ENCODE data around the gene B9D2.

B9D2 gene

DNA sequence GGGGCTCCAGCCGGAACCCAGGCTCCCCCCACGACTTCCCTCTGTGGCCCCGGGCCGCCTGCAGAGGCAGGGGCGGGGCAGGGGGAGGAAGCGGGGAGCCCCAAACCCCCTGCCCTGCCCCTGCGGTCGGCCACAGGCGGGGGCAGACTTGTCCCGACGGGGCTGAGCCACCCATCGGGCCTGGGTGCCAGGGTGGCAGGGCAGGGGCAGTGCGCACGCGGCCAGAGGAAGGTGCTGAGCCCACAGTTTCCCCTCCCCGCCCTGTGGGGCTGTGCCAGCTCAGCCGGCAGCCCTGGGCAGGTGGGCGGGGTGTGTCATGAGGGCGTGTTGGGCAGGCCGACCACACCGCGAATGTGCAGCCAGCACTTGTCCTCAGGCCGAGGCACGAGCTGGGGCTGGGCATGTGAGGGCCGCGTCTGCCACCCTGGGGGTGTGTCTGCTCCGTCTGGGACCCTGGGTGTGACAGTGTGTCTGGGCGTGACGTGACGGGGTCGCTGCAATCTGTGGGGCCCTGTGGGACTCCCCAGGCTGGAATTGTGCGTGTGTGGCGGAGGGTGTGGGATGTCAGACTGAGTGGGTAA, 36.3 kb downstream of the B9D2 start:
- DNase-seq (ENCODE audit: low read depth in 3 of 3), result peak; percentile 62 to 86 (median 67)

GRCh38 chr19:41327076-41327575, 36.8 kb downstream of the B9D2 start:
- DNase-seq (ENCODE audit: low read depth in 3 of 3), result no peak

GRCh38 chr19:41325947-41326706, 37.8 kb downstream of the B9D2 start:
- no peak for DNase-seq (ENCODE audit: low read depth in 3 of 3)

DNA sequence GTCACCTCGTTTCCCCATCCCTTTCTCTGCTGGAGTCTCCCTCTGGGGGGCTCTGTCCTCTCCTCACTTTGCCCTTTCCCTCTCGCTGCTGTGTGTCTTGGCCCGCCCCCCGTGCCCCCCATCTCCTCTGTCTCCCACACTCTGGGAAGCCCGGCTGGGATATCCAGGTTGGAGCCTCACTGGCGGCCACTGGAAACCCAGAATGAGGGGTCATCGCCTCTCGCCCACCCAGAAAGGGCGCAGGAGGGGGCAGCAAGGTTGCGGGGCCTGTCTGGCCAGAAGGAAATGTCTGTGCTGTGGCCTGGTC, 38.4 kb downstream of the B9D2 start:
- DNase-seq (ENCODE audit: low read depth in 3 of 3), result no peak

- no peak for DNase-seq (ENCODE audit: low read depth in 3 of 3)
These were observed 38.9 kb downstream of the B9D2 start for GRCh38 chr19:41324921-41325639.

GRCh38 chr19:41324231-41324702, 39.7 kb downstream of the B9D2 start:
- no peak for DNase-seq (ENCODE audit: low read depth in 3 of 3)

DNA sequence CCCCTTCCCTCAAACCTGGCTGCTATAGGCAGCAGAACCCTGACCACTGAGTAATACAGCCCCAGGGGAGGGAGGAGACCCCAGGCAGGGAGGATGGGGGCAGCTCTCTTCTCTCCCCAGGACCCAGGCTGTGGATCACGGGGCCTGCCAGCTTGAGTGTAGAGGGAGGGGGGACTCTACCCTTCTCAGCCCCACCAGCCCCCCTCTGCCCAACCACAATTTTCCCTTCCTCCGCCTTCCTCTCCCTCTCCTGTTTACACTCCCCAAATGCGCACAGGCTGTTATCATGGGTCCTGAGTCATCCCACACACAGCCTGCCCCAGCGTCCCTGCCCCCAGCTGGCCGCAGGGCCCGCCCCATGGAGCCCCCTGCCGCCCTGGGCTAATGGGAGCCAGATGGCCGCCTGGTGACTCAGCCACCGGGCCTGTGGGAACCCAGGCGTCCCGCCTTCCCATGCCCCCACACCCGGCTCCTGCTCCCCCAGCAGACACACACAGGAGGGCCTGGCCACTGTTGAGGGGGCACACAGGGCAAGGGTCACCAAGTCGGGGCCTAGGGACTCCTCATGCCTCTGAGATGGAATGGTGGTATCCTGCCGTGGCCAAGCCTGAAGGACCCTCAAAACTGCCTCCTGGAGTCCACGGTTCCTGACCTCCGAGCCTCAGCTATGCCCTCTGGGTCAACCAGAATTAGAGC, 40.4 kb downstream of the B9D2 start:
- DNase-seq (ENCODE audit: low read depth in 3 of 3), result no peak

GRCh38 chr19:41323023-41323422, 40.9 kb downstream of the B9D2 start:
- DNase-seq (ENCODE audit: low read depth in 3 of 3), result no peak

GRCh38 chr19:41322451-41322850, 41.5 kb downstream of the B9D2 start:
- no peak for DNase-seq (ENCODE audit: low read depth in 3 of 3)

DNA sequence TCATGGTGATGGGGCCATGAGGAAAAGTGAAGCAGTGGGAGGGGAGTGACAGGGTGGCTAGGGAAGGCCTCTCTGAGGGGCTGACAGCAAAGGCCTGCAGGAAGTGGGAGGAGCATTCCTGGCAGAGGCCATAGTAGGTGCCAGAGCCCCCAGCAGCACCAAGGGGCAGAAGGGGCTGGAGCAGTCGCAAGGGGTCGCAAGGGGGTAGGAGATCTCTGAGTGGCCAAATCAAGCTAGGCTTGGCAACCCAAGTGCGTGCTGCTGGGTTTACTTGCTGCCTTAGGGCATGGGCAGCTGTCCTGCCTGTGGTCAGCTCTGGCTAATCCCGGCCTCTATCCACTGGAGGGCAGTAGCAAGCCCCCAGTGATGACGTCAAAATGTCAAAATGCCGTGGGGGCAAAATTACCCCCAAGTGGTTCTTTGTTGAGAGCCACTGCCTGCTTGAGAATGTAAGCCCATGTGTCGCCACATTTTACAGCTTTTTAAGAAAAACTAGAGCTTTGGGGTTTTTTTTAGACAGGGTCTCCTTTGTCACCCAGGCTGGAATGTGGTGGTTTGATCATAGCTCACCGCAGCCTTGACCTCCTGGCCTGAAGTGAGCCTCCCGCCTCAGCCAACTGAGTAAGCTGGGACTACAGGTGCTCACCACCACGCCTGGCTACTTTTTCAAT, 42.2 kb downstream of the B9D2 start:
- DNase-seq (ENCODE audit: low read depth in 3 of 3), result no peak

DNA sequence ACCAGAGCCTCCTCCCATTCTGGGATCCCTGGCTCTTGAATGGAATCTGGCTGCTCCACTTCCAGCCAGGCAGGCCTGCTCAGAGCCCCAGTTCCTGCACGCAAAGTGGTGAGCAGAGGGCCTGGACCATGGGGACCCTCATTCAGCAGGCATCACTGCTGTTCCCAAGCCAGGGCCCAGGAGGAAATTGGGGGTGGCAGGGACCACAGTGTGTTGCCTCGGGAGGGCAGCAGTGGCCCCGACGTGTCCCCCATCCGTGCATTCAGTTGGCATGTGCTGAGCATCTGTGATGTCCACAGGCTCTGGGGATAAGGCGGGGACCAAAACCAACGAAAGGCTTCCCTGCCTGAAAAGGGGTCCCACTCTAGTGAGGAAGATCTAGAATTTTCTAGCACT, 42.7 kb downstream of the B9D2 start:
- no peak for DNase-seq (ENCODE audit: low read depth in 3 of 3)

GRCh38 chr19:41320568-41320967, 43.4 kb downstream of the B9D2 start:
- DNase-seq (ENCODE audit: low read depth in 3 of 3), result no peak

- DNase-seq (ENCODE audit: low read depth in 3 of 3), result no peak
These were observed 43.8 kb downstream of the B9D2 start for GRCh38 chr19:41320185-41320518.

- DNase-seq (ENCODE audit: low read depth in 3 of 3), result no peak
These were observed 44.3 kb downstream of the B9D2 start for GRCh38 chr19:41319500-41320184.

DNA sequence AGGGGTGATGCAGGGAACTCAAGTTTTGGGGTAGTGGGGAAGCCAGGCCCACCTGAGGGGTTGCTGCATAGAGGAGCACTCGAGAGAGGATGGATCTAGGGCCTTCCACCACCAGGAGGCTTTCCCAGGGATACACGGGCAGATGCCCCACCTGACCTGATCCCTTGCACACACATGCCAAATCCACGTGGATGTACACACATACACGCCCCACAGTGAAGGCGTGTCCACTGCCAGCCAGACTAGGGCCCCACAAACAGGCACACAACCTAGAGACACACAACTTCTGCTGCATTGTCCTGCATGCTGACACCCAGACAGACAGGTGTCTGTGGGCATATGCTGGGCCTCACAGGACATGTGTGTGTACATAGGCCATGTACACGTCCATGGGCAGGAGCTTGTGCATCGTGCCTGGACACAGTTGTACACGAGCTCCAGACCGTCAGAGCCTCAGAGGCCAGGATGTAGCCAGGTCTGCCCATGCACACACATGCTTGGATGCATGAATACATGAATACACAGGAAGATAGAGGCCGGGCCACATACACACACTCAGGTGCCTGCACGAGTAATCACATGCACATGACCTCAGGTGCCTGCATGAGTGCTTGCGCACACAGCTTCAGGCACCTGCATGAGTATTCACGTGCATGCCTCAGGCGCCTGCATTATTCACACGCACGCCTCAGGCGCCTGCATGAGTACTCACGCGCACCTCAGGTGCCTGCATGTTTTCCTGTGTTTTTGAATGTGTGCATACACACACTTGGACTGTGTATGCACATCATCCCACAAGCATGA, 45.1 kb downstream of the B9D2 start:
- DNase-seq (ENCODE audit: low read depth in 3 of 3), result no peak

- no peak for DNase-seq (ENCODE audit: low read depth in 3 of 3)
These were observed 47.5 kb downstream of the B9D2 start for GRCh38 chr19:41316306-41316920.

- DNase-seq (ENCODE audit: low read depth in 3 of 3), result no peak
These were observed 52.3 kb downstream of the B9D2 start for GRCh38 chr19:41311613-41312012.

GRCh38 chr19:41311072-41311471, 52.9 kb downstream of the B9D2 start:
- no peak for DNase-seq (ENCODE audit: low read depth in 3 of 3)

DNA sequence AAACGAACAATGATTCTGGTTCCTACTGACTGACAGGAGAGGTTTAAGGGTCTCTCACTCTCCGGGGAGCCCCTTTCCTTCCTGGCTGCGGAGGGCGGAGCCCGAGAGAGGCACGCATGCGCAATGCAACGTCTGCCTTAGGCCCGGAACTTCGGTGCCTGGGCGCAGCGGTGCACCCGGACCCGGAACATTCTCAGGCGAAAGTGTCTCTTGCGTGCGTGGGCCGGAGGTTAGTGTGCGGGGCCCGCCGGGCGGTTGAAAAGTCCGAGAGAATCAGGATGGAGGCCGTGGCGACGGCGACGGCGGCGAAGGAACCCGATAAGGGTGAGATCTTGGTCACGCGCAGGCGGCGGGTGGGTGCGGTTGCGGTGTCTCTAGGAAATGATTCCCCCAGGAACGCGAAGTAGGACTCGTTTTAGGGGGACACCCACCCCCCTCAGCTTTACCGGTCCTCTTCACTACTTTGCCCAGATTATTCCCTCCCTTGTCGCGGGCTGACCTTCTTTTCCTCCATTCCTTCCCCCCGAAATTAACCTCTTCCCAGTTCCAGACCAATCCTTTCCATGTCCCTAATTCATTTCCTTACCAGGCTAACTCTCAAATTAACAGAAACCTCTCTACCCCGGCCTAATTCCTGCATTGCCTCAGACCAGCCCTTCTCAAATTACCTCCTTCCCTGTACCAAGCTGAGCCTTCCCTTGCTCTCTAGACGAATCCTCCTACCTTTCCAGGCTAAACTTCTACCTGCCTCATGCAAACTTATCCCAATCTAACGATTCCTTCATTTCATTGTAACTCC, 53.7 kb downstream of the B9D2 start, which contains the start of gene CCDC97:
Gene CCDC97 (plus strand): TSS at position 140 of the 799 bp plus-strand sequence. CDS start 139 bp downstream, at position 279.
- peak; percentile 77 to 87 (median 85) for DNase-seq (ENCODE audit: low read depth in 3 of 3)

Data from stimulated activated CD4-positive, alpha-beta T cell treated with anti-CD3 and anti-CD28 coated beads, TNF-alpha, amount 100 ng/mL, for 24 hours (primary cell).